NCI-H1436 treated with DMSO at 0.1 percent for 48 hours (cell line): Measurements from ENCODE around the gene SLC39A11.
A peak's percentile ranks its signal among the peaks of the same experiment; 100 is the strongest.

ENCODE experiments used
- DNase-seq: peaks from one replicate; lab custom pipeline; 2025; lab: John Stamatoyannopoulos, UW

The SLC39A11 gene

DNA sequence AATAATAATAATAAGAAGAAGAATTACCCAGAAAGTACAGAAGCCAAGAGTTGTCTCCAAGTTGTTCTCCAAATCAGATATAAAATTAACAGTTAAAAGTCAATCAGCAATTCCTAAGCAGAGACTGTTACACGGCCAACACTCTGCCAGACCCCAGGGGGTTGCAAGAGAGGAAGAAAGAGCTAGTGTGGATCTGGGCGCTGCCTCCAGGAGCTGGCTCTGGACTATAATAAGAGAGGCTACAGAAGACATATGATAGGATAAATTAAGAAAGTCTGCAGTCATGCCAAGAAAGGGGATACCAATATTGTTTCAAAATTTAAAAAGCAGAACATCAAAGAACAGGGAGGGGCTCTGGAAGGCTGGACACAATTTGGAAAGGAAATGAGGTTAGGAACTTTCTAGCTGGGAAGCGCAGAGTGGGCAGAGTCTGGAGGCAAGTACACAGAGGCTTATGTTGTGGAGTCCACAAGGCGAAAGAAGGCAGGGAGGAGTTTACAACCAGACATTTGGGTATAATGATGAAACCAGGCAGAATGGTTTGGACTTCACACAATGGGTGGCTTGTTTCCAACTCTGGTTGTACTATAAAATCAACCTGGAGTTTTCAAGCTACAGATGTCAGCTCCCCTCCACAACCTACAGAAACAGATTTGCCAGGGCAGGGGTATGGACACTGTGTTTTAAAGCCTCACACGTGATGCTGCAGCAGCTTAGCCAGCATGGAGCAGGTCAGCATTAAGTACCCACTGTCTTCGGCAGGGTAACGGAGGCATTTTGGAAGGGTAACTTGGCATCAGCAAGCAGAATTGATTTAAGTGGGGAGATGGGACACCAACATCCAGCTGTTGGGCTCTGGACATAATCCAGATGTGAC is 49.4 kb downstream of the SLC39A11 start:
- DNase-seq: no peak

DNA sequence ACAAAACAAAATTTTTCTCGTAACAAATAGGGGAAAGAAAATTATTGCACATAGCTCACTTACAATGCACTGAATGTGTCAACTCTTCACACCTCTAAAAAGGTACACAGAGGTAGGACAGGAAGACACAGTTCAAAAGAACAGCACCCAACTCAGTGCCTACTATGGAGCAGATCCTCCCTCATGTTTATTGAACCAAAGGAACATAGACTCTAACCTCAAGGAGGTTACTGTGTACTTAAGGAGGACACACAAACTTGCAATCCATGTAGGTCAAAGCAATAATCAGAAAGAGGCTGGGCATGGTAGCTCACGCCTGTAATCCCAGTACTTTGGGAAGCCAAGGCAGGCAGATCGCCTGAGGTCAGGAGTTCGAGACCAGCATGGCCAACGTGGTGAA is 50.3 kb downstream of the SLC39A11 start:
- DNase-seq: no peak

DNA sequence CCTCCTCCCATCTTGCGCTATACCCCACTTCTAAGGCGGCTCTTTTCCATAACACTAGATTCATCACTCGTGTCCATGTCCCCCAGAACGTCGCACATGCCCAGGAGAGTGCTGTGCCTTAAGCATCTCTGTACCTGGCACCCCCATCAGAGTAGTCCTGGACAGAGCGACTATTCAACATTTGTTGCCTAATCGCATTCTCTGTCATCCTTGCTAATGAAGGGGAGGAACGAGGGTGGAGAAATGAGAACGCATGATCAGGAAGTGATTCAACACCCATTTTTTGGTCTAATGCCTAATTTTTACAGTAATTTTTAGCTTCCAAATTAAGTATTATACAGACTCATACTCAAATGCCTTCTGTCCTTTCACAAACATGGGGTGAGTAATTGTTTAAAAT is 53.2 kb downstream of the SLC39A11 start:
- no peak for DNase-seq

DNA sequence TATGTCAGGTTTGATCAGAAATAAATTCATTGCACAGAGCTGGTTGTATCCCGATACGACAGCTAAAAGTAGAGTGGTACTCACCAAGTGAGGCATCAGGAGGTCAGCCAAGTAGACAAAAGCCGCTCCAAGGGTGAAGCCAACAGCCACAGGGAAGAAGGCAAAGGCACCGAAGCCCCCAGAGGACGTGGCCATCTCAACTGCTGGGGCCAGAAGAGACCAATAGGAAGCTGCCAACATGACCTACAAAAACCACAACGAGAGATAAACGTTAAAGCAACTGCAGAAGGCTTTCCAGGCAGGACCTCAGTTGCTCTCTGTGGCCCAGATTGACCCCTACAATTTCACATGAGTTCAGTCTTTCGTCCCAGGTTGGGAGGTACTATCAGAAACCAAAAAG is 61.0 kb downstream of the SLC39A11 start:
- no peak for DNase-seq

DNA sequence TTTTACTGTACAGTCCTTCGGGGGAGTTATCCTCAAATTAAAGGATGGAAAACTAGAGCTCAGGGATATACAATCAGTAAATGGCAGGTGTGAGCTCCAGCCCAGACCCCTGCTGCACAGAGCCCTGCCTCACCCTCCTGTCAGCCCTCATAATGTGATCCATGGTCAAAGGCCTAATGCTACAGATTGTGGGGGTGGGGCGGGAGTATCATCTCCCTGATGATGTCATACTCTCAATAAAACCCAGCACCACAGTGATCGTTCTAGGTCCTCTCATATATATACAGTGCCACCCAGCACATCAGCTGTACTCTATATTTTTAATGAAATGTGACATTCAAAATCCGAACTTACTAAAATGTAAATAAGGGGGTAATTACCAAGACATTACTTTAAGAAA is 61.5 kb downstream of the SLC39A11 start:
- DNase-seq: no peak

DNA sequence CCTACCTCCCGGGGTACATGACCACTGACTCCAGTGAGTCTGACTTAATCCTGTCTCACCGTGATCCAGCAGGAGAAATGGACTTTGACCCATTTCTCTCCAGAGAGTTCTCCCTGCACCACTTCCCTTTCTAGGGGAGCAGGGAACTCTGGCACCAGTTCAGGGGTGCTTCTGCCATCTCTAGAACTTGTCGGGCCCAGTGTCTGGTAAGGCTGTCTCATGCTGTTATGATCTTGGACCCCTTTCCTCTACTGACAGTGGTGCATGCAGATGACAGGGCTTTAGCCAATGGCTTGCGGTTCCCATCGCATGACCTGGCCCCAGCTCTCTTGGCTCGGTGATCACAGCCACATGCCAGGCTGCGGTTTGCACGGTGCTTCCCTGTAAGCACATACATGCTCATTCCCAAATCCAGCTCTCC is 62.0 kb downstream of the SLC39A11 start:
- DNase-seq: no peak

DNA sequence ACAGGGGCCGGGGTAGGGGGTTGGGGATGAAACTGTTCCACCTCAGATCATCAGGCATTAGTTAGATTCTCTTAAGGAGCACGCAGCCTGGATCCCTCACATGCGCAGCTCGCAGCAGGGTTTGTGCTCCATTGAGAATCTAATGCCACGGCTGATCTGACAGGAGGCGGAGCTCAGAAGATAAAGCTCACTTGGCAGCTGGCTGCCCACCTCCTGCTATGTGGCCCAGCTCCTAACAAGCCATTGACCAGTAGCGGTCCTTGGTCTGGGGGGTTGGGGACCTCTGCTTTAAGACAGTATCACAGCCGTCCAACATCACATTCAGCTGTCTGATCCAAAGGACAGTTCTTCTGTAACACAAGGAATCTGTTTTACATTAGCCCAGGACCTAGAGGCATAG is 62.5 kb downstream of the SLC39A11 start:
- DNase-seq: no peak

DNA sequence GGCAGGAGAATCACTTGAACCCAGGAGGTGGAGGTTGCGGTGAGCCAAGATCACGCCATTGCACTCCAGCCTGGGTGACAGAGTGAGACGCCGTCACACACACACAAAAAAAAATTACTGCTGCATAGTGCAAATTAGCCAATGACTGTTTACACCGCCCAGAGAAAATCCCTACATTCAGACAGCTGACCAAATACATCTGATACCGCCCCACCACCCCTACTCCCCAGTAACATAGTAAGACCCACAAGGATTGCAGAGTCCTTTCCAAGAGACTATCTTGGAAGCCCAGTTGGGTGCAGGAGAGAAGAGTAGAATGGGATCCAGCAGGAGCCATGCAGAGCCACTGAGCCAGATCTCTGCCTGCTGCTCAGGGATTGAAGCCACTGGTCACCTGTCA is 63.5 kb downstream of the SLC39A11 start:
- DNase-seq: no peak

DNA sequence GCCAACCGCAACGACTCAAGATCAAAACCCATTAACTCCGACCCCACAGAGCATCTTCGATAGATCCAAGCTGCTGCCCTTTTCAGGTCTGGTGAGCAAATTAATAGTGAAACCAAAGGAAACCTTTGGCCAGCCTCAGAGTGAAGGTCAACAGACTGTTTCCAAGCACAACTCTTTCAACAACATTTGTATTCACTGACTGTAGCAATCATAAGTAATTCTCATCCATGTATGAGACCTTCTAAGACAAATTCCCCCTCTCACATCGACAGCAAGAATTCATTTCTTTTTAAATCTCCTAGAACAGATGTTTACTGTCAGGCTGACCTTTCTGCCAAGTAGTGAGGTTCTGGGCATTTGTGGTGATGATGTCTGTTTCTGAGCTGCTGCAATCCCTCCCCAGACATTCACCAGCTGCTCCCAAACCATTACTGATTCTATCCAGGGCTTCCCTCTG is 64.2 kb downstream of the SLC39A11 start:
- DNase-seq: no peak

DNA sequence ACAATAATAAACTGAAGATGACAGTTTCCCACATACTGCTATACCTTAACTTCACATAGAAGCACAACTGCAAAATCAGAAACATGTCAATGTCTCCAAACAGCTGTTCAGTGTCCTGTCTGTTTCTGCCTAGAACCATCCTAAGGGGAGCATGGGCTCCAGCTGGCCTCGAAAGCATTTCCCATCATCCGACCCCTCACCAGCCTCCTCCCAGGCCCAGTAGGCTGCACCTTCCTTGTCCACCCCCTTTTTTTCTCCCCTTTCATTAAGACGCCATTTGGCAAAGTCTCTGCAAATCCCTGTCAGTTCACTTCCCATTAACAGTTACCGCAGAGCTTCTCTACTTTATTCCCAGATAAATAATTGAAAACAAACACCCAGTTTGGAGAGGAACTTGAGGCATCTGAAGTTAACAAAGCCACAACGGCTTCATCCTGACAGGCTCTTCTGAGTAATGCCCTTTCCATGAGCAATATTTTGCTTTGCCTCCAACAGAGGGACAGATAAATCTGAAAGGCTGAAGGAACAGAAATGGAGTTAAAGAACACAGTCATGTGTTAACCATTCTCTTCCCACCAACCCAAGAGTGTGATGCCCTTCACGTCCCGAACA is 65.3 kb downstream of the SLC39A11 start:
- DNase-seq: no peak

DNA sequence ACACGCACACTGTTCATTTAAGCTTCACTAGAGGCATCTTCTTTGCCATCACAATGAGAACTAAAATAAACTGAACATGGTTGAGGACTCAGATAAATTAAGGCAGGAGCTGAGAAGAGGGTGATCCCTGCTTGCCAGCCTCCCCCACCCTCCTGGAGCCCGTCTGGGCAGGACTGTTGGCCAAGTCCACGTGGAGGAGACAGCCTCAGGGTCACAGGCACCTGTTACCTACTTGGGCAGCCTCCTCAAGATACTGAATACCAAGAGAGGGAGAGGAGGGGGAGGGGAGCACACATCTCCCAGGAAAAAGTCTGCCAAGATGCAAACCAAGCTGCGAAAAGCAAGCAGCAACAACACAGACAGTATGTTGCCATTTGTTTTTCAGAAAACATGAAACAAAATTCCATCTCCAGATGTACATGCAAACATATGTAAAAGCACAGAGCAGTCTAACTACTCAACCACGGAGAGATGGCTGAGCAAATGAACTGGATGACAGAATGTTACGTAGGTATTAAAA is 67.4 kb downstream of the SLC39A11 start:
- no peak for DNase-seq

DNA sequence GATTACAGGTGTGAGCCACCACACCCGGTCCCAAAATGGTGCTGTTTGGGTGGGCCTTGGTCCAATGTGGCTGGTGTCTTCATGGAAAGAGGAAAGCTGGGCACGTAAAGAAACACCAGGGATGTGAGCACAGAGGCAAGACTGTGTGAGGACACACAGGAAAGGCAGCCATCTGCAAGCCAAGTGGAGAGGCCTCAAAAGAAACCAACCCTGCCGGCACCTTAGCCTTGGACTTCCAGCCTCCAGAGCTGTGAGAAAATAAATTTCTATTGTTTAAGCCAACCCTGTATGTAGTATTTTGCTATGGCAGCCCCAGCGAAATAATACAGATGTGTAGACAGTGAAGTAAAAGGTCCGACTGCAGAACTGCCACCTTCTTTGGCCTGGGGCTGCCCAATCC is 68.7 kb downstream of the SLC39A11 start:
- DNase-seq: no peak

DNA sequence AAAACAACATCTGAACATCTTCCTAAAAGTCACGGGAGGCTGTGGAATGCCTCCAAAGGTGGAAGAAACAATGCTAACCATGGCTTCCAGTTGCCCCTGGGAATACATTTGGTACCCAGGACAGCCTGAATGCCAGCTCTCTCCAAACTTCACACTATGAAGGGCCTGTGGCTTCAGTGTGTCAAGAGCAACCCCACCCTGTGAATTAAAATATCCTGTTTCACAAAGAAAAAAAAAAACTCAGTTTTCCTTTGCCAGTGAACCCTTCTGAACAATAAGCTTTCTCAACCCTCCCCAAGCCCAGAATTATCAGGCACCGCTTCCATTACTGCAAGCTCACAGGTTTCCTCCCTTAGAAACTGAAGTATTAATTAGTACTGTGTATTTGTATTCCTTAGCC is 69.8 kb downstream of the SLC39A11 start:
- DNase-seq: no peak

DNA sequence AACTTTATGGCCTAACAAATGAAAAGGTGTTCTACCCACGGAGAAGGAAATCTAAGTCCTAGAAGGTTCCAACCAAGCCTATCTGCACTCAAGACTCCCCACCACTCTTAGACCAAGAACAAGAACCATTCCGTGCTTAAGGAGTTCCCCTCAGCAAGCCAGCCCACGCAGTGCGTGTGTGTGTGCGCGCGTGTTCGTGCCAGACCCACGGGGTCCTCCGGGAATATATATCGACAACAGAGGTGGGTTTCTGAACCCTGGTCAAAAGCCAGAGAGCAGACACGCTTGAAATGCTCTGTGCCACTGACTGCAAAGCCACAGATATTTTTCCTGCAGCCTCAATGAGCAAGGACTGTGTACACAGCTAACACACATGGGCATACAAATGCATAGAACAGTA is 70.7 kb downstream of the SLC39A11 start:
- no peak for DNase-seq

DNA sequence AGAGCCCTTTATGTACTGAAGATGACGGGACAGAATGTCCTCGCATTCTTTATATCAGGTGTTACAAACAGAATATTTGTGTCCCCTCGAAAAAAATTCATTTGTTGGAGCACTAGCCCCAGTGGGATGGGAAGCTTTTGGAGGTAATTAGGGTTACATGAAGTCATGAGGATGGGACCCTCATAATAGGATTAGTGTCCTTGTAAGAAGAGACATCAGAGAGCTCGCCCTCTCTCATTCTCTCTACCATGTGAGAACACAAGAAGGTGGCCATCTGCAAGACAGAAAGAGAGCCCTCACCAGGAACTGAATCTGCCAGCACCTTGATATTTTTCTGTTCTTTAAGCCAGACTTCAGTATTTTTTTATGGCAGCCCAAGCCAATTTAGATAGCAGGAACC is 72.4 kb downstream of the SLC39A11 start:
- no peak for DNase-seq

DNA sequence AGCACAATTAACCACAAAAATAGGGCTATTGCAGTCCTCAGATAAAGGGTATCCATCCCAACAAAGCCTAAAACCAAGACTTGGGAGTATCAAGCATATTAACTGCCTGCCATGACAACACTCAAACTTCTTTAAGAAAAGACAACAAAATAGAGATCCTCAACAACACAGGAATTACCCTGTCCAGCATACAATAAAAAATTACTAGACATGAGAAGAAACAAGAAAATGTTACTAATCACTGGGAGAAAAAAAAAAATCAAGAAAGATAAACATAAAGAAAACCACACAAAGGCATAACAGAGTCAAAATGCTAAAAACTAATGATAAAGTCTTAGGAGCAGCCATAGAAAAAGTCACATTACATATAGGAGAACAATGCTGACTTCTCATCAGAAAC is 73.9 kb downstream of the SLC39A11 start:
- DNase-seq: no peak

DNA sequence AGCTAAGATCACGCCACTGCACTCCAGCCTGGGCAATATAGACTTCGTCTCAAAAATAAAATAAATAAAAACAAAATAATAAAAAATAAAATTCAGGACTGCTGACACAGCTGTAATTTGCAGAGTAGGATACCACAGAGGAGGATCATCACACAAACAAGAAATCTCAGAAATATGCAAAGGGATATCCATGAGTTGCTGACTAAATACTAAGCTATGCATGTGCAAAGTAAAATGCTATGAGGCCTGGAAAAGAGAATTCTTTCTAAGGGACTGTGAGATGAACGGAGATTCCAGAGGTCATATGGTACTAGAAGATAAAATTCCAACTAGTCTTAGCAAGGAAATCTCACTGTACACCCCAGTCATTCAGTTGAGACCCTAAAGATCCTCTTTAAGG is 74.8 kb downstream of the SLC39A11 start:
- no peak for DNase-seq

DNA sequence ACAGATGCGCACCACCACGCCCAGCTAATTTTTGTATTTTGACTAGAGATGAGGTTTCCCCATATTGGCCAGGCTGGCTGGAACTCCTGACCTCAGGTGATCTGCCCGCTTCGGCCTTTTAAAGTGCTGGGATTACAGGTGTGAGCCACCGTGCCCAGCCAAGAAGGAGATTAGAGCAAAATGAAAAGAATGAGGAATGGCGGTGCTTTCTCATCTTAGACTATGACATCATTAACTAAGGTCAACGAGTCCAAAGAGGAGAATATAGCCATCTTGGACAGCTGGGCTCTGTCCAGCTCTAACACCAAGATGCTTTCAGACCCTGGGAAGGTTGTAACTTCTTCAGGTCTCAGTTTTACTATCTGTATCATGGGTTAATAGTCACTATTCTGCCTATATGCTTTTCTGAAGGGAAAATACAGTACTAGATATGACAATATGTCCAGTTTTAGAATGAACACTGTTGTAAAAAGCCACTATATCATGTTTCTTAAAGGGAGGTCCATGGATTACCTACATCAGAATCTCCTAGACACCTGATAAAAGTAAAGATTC is 76.7 kb downstream of the SLC39A11 start:
- DNase-seq: no peak

DNA sequence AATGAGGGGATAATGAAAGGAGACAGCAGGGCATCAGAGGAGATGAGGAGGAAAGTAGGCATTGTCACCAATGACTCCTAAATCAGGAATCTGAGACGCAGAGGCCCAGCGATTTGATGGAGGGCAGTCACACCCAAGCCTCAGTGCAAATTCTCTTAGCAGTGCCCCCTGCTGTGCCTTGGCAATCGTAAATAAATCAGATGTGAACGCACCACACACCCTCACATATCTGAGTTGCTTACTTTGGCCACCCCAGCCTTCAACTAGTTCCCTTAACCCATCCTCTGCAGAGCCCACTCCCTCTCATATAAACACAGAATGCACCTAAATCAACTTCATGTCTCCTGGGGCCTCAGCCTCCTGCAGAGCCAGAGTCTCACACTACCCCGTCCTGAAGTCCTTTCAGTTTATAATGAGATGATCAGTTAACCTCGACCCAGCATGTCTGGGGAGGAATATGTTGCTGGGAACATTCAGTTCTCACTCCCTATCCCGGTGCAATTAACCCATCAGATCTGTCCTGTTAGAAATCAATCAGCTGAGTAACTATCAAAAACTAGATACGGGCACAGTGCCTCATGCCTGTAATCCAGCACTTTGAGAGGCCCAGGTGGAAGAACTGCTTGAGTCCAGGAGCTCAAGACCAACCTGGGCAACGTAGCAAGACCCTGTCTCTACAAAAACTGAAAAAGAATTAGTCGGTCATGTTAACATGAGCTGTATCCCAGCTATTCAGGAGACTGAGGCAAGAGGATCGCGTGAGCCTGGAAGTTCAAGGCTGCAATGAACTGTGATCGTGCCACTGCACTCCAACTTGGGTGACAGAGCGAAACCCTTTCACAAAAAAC is 78.4 kb downstream of the SLC39A11 start:
- DNase-seq: no peak

DNA sequence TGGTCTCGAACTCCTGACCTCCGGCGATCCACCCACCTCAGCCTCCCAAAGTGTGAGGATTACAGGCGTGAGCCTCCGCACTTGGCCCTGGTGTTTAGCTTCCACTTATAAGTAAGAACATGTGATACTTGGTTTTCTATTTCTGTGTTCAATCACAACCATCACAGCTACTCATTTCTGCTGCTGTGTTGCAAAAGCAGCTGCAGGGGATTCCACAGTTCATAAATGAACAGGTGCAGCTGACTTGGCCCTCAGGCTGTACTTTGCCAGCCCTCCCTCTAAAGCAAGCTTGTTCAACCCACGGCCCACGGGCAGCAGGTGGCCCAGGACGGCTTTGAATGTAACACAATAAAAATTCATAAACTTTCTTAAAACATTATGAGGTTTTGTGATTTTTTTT is 79.2 kb downstream of the SLC39A11 start:
- DNase-seq: no peak

DNA sequence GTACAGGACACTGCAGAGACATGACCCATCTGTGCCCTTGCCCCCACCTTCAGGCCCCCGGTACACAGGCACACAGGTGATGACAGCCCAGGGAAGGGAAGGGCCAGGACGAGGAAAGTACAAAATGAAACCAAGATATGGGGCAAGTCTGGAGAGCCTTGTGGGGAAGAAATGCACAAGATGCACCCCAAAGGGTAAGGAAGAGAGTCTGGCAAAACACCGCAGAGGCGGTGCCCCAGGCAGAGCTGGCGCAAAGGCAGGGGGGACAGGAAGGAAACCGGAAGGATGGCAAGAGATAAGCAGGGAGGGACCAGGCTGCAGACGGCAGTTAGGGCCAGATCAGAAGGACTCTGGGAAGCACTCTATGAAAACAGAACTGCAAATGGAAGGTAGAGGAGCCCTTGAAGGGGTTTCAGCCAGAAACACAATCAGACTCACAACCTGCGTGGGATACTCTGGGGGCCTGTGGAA is 81.4 kb downstream of the SLC39A11 start:
- DNase-seq: no peak

DNA sequence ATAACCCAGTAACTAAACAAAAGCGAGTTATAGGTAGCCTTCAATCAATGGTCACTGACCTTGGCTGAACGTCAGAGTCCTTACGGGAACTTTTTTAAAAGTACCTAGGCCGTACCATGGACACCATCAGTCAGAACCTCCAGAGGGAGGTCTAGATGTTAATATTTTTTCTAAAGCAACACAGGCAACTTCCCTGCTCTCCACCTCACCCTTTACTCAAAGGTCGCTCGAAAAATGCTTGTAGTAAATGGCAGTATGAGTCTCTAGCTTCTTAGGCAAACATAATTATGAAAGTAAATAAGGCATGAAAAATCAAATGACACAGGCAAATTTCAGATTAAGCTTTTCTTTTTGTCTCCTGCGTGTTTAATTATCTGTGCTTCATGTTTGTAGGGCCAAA is 82.1 kb downstream of the SLC39A11 start:
- DNase-seq: peak; percentile 28
